ENCODE results near the gene TTC16.

The TTC16 gene

GRCh38 chr9:127698985-127699670 lies 16.8 kb upstream of the TTC16 start:
- peak; percentile 69 for DNase-seq

GRCh38 chr9:127700140-127700539 lies 15.7 kb upstream of the TTC16 start:
- no peak for DNase-seq

DNA sequence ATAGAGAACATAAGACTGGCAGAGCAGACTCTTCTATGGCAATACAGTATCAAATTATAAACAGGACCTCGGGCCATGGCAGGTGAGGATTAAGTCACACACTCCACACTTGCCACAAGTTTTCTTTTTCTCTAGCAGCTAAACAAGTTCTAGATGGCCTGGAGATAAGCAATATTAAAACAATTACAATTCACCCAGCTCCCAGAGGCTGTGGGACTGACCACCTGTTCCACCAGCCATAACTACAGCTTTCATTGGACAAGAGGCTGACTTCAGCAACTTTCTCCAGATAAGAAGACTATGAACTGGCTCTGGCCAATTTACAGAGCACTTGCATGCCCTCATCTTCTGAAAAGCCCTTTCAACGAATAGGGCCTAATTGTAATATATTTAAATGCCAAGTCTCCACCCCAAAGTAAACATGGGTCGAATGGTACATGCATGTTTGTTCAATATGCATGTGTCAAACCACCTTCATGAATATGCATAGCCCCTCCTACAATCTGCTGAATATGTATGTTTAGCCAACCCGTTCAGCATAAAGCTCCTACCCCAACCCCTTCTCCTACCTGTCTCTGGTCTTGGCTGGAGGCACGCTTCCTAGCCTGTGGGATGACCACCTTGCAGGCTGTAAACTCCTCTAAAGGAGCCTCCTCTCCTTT lies 15.2 kb upstream of the TTC16 start:
- no peak for DNase-seq

DNA sequence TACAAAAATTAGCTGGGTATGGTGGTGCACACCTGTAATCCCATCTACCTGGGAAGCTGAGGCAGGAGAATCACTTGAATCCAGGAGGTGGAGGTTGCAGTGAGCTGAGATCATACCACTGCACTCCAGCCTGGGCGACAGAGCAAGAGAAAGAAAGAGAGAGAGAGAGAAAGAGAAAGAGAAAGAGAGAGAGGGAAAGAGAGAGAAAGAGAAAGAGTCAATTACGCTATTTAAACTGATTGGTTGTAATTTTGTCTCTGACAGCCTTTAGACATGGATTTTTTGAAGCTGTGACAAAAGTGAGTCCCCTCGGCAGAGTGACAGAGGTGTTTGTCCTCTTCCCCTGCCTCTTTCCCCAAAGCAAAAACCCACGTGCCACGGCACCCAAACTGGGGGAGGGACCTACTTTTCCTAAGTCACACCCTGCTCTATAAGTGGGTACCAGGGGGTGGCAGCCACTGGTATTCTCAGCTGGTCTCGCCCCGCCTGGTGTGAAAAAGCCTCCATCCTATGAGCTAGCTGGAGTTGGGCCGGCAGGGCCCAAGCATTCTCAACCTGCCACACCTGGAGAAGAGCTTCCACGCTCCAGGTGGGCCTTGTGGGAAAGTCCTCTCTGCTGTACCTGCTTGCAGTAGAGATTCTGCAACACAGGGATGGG lies 12.5 kb upstream of the TTC16 start:
- no peak for DNase-seq

- DNase-seq, result no peak
Observed at GRCh38 chr9:127705577-127706379, 10.1 kb upstream of the TTC16 start.

- no peak for DNase-seq
Observed at GRCh38 chr9:127706836-127707241, 9.0 kb upstream of the TTC16 start, which contains the start of gene CFAP157. CFAP157 (plus strand) TSS chr9:127706988; CDS start chr9:127707032, 44 bp downstream.

- no peak for DNase-seq
Observed at GRCh38 chr9:127707766-127708165, 8.1 kb upstream of the TTC16 start.

DNA sequence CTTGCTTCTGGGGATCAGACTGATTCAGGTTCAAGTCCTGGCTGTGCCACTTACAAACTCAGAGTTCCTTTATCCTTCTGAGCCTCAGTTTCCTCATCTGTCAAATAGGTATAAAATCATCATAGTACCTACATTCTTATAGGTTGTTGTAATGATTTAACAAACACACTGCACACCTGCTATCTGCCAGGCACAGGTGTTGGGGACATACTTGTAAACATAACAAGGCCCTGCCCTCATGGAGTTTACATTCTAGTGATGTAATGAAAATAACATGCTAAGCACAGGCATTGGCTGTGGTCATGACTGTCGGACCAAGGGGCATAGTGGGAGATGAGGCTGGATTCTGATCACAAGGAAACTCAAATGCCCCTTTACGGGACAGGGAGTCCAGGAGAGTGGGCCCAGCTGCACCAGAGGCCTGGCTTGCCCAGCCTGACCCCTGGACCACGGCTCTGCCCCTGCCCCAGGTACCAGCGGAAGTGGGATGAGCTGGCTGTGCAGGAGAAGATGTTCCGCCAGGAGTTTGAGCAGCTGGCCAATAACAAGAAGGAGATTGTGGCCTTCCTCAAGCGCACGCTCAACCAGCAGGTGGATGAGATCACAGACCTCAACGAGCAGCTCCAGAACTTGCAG lies 6.8 kb upstream of the TTC16 start:
- no peak for DNase-seq

DNA sequence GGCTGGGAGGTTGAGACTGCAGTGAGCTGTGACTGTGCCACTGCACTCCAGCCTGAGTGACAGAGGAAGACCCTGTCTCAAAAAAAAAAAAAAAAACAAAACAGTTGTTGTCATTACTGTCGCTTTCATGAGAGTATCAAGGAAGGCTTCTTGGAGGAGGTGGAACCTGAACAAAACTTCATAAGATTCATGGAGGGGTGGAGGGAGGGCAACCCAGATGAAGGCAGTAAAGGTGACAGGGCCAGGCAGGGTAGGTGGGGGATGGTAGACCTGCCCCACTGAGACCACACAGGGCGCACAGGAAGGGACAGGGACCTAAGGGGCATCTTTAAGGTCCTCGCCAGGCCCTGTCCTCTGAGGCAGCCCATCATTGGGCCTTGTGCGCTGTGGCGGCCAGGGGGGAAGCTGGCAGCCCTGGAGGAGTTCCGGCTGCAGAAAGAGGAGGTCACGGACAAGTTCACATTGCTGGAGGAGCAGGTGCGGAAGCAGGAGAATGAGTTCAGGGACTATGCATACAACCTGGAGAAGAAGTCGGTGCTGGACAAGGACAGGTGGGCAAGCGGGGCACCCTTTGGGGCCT lies 5.6 kb upstream of the TTC16 start:
- DNase-seq, result no peak

DNA sequence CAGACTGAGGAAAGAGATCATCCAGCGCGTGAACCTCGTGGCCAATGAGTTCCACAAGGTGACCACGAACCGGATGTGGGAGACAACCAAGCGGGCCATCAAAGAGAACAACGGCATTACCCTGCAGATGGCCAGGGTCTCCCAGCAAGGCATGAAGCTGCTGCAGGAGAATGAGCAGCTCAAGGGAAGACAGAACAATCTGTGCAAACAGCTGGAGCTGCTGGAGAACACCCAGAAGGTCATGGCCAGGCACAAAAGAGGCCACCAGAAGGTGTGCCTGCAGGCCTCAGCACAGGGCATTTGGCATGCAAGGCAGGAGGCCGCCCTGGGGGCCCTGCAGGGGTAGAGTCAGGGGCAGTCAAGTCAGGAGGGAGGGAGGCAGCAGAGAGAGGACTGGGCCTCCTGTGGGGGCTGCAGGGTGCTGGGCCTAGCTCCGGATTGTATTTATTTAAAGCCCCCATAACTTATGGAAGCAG lies 4.6 kb upstream of the TTC16 start:
- DNase-seq, result no peak

GRCh38 chr9:127711831-127712274 lies 4.0 kb upstream of the TTC16 start:
- no peak for DNase-seq

- DNase-seq, result no peak
Observed at GRCh38 chr9:127712371-127712770, 3.5 kb upstream of the TTC16 start.

- DNase-seq, result no peak
Observed at GRCh38 chr9:127712867-127713266, 3.0 kb upstream of the TTC16 start.

- DNase-seq, result no peak
Observed at GRCh38 chr9:127714020-127714750, 1.7 kb upstream of the TTC16 start.

DNA sequence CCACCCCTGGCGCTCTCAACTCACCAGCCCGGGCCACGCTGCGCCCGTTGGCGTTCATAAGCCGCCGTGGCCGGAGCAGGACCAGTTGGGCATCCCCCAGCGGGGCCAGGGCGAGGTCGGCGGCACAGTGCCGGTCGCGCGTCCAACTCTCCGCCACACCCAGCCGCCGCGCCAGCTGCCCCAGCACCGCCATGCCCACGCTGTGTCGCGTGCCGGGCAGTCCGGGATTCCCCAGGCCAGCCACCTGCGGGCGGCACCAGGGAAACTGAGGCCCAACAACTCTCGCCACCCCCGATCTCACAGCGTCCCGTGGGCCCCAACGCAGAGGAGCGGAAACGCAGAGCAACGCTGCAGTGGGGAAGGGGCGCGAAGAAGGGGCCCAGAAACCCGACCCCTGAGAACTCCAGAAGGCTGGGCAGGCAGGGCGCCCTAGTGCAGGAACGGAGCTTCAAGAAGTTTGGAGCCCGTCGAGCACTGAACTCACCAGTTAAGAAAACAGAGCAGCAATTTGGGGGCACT lies 869 bp upstream of the TTC16 start:
- DNase-seq, result no peak

- no peak for DNase-seq
Observed at GRCh38 chr9:127716412-127716811, 533 bp downstream of the TTC16 start.

DNA sequence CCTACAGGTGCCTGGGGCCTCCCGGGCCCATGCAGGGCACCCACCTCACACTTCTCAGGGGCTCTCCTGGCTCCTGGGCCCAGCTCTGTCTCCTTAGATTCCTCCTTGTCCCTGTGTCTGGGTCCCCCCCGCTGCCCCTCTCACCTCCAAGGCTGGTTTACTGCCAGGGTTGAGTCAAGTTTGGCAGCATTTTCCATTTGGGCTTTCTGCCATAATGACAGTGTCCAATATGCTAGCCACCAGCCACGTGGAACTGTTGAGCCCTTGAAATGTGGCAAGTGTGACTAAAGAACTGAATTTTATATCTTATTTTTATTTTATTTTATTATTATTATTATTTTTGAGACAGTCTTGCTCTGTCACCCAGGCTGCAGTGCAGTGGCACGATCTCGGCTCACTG lies 1.9 kb downstream of the TTC16 start:
- no peak for DNase-seq

DNA sequence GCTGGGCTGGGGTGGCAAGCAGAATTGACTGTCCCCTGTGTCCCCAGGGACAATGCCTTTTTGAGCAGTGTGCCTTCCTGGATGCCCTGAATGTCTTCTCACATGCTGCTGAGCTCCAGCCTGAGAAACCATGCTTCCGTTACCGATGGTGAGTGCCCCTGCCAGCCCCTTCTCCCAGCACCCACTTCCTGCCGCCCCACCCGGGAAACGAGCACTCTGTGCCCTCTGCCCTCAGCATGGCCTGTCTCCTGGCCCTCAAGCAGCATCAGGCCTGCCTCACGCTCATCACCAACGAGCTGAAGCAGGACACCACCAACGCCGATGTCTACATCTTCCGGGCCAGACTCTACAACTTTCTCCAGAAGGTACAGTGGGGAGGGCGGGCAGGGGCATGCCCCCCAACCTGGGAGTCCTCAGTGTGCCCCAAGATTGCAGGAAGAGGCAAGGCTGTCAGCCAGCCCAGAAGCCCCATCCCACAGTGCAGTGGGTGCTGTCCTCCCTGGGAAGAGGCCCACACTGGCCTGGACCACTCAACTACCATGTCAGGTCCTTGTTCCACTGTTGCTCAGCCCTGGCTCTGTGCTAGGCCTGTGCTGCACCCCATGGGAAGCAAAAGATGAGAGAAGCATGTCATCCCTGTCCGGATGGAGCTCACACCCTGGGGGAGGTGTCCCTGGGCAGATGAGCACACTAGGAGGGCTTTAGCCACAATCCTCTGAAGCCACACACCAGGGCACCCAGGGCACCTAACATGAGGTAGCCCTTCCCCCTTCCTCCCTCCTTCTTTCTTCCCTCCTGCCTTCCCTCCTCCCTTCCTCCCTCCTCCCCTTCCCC lies 4.4 kb downstream of the TTC16 start:
- DNase-seq, result no peak

DNA sequence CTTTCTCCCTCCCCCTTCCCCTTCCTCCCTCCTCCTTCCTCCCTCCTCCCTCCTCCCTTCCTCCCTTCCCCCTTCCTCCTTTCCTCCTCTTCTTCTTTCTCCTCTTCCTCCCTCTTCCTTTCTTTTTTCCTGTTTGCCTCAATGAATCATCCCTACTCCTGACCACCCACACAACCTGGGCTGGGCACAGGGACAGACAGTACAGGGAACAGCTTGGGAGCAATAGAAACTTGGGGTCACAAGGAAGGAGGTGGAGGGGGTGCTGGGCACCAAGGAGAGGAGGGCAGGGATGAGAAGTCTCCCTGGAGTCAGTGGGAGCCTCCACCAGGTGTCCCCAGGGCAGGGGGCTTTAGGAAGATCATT lies 5.0 kb downstream of the TTC16 start:
- DNase-seq, result no peak

DNA sequence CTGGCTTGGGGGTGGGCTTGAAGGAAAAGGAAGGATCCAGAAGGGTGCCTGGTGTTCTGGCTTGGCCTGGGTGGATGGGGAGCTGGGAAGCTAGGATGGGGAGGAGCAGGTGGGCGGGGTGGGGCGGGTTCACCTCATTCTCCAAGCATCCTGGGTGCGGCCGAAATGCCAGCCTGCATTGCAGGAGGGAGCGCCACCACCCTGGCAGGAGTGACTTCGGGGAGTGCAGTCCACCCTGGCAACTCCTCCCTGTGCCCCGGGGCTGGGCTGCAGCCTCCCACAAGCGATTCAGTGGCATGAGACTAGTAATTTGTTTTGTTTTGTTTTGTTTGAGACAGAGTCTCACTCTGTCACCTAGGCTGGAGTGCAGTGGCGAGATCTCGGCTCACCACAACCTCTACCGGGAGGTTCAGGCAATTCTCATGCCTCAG lies 5.5 kb downstream of the TTC16 start:
- DNase-seq, result no peak

Data from activated gamma-delta T cell (primary cell).